ENCODE results near the gene CEND1. TPM values are rescaled to one million over a fixed set of nuclear protein-coding genes. Genes with fewer than 3 reads are reported as not detected.

The CEND1 gene
- total RNA-seq, 1 experiment from 2014 or later: 19.8 TPM

DNA sequence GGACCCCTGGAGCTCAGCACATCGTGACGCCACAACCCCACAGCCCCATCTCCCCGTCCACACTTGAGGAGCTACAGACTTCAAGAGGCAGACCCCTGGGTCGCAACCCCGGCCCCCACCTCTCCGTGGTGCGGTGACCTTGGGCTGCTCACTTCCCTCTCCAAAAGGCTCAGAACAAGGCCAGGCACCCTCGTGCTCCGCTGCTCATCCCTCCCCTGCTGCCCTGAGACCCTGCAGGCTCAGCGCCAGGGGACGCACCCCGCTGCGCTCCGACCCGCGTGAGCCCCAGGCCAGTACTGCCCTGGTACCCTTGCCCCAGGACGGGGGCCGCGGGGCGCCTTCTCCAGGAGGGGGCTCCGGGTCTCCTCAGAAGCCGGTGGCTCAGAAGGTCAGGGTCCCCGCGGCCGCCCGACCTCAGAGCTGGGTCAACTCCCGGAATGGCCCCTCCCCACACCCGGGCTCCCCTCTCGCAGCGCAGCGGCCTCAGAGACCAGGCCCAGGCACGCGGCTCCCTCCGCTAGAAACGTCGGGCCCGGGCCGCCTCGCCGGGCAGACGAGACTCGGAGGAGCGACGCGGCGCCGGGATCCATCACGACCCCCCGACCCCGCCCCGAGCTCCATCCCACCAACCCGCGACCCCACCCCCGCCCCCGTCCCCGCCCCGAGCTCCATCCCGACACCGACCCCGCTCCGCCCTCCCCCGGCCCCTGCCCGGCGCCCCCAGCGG, 13.2 kb downstream of the CEND1 start:
- H3K9me3 ChIP-seq (ENCODE audit: low read length): no peaks in the 10 kb centered on the region
- H3K36me3 ChIP-seq (ENCODE audit: insufficient read depth, low read length): peaks cover 10% of the 10 kb centered on the region; the same call in 1 of the 2 replicates
- H3K4me1 ChIP-seq (ENCODE audit: low read length): peaks cover 35% of the 10 kb centered on the region
- H3K4me3 ChIP-seq (ENCODE audit: low read length): peak overlapping the region; percentile 94
- H3K4me2 ChIP-seq (ENCODE audit: low read depth, low read length, poor library complexity, severe bottlenecking): peak overlapping the region; percentile 97
- H3K79me2 ChIP-seq (ENCODE audit: low read length): peaks cover 67% of the 10 kb centered on the region
- no peak overlapping the region for H2AFZ ChIP-seq (ENCODE audit: low read length)
- peaks cover 42% of the 10 kb centered on the region for H4K20me1 ChIP-seq (ENCODE audit: insufficient read depth, low read depth, low read length)
- H3K9ac ChIP-seq (ENCODE audit: low read length): peak overlapping the region; percentile 96
- H3K9me2 ChIP-seq (replicated peaks; ENCODE audit: insufficient read depth, low read length): no peaks in the 10 kb centered on the region
- no peaks in the 10 kb centered on the region for H3K27me3 ChIP-seq (ENCODE audit: low read length)
- H3K27ac ChIP-seq (ENCODE audit: low read length): peak overlapping the region; percentile 86
- DNase-seq: peak; percentile 81

DNA sequence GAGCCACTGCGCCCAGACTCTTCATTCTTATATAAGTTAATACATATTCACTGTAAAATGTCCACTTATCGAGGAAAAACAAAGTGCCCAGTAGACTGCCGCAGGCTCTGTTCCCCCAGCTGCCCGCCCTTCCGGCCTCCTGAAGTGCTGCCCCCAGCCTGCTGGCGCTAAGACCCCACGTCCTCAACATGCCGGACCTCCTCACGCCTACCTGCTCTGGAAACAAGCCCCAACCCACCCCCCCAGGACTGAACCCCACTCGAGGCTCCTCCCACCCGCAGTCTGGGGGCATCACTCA, 13.7 kb downstream of the CEND1 start:
- no peaks in the 10 kb centered on the region for H3K27me3 ChIP-seq (ENCODE audit: low read length)
- peaks cover 10% of the 10 kb centered on the region; the same call in 1 of the 2 replicates for H3K36me3 ChIP-seq (ENCODE audit: insufficient read depth, low read length)
- H3K4me1 ChIP-seq (ENCODE audit: low read length): peaks cover 35% of the 10 kb centered on the region
- peak overlapping the region; percentile 96 for H3K9ac ChIP-seq (ENCODE audit: low read length)
- peak overlapping the region; percentile 70 for H3K27ac ChIP-seq (ENCODE audit: low read length)
- H4K20me1 ChIP-seq (ENCODE audit: insufficient read depth, low read depth, low read length): peaks cover 46% of the 10 kb centered on the region
- no peaks in the 10 kb centered on the region for H3K9me3 ChIP-seq (ENCODE audit: low read length)
- H3K9me2 ChIP-seq (replicated peaks; ENCODE audit: insufficient read depth, low read length): no peaks in the 10 kb centered on the region
- H3K4me3 ChIP-seq (ENCODE audit: low read length): peak overlapping the region; percentile 94
- DNase-seq: no peak
- peaks cover 67% of the 10 kb centered on the region for H3K79me2 ChIP-seq (ENCODE audit: low read length)
- H2AFZ ChIP-seq (ENCODE audit: low read length): no peak overlapping the region
- peak overlapping the region; percentile 96 for H3K4me2 ChIP-seq (ENCODE audit: low read depth, low read length, poor library complexity, severe bottlenecking)

DNA sequence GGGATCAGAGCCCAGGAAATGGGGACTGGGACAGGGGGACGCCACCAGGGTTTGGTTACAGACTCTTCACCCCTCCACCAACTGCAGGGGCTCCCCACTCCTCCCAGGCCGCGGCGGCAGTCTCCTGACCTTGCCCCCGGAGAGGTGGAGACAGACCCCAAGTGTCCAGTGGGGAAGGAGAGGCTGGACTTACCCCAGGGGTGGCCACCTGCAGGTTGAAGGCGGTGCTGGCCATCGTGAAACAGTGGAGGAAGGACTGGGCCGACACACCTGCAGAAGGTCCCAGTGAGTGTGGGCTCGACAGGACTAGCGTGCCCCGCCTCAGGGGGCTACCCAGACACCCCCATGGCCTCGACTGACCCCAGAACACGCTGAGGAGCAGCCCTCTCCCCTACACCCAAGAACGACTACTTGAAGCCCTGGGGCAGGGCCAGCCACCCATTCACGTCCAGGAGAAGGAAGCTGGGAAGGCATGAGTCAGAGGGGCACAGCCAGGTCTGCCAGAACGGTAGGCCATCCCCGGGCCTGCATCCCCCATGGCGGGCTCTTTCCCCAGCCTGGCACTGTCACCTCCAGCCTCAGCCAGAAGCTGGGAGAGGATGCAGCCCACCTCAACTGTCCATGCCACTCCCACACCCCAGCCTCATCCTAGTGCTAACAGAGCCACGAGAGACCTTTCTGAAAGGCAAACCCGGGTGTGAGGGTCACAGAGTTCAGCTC, 14.9 kb downstream of the CEND1 start:
- Histone ChIP-seq H3K9ac (ENCODE audit: low read length) (peak overlapping the region; percentile 96; the same call in 1 of the 2 replicates), H3K4me2 (ENCODE audit: low read depth, low read length, poor library complexity, severe bottlenecking) (peak overlapping the region; percentile 96), H3K4me3 (ENCODE audit: low read length) (no peak overlapping the region), H3K36me3 (ENCODE audit: insufficient read depth, low read length) (peaks cover 17% of the 10 kb centered on the region), H3K27me3 (ENCODE audit: low read length) (no peaks in the 10 kb centered on the region), H3K27ac (ENCODE audit: low read length) (no peak overlapping the region), H3K9me3 (ENCODE audit: low read length) (no peaks in the 10 kb centered on the region), H3K4me1 (ENCODE audit: low read length) (peaks cover 30% of the 10 kb centered on the region), H4K20me1 (ENCODE audit: insufficient read depth, low read depth, low read length) (peaks cover 51% of the 10 kb centered on the region), H2AFZ (ENCODE audit: low read length) (no peak overlapping the region), H3K9me2 (replicated peaks; ENCODE audit: insufficient read depth, low read length) (no peaks in the 10 kb centered on the region), H3K79me2 (ENCODE audit: low read length) (peaks cover 64% of the 10 kb centered on the region)
- DNase-seq: no peak

DNA sequence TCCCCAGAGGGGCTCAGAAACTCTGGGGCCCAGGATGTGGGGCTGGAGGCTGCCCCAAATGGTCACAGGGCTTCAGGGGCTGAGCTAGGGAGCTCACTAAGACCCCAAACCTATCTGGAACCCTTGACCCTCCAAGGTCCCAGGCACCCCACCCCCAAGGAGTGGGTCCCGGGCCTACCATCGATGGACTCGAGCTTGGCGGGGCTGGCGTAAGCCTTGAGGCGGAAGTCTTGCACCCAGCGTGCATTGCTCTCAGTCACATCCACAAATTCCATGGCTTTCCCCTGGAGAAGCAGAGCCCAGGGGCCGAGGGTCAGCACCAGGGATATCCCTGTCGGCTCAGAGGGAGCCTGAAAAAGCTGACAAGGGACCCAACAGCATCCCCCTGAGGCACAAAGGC, 16.1 kb downstream of the CEND1 start:
- peaks cover 20% of the 10 kb centered on the region for H3K4me1 ChIP-seq (ENCODE audit: low read length)
- peaks cover 14% of the 10 kb centered on the region for H3K36me3 ChIP-seq (ENCODE audit: insufficient read depth, low read length)
- H3K4me3 ChIP-seq (ENCODE audit: low read length): no peak overlapping the region
- no peak overlapping the region for H3K4me2 ChIP-seq (ENCODE audit: low read depth, low read length, poor library complexity, severe bottlenecking)
- no peak overlapping the region for H3K27ac ChIP-seq (ENCODE audit: low read length)
- H3K79me2 ChIP-seq (ENCODE audit: low read length): peaks cover 55% of the 10 kb centered on the region
- no peaks in the 10 kb centered on the region for H3K9me2 ChIP-seq (replicated peaks; ENCODE audit: insufficient read depth, low read length)
- peaks cover 44% of the 10 kb centered on the region for H4K20me1 ChIP-seq (ENCODE audit: insufficient read depth, low read depth, low read length)
- H3K9ac ChIP-seq (ENCODE audit: low read length): no peak overlapping the region
- no peak overlapping the region for H2AFZ ChIP-seq (ENCODE audit: low read length)
- no peaks in the 10 kb centered on the region for H3K9me3 ChIP-seq (ENCODE audit: low read length)
- no peaks in the 10 kb centered on the region for H3K27me3 ChIP-seq (ENCODE audit: low read length)
- no peak for DNase-seq

DNA sequence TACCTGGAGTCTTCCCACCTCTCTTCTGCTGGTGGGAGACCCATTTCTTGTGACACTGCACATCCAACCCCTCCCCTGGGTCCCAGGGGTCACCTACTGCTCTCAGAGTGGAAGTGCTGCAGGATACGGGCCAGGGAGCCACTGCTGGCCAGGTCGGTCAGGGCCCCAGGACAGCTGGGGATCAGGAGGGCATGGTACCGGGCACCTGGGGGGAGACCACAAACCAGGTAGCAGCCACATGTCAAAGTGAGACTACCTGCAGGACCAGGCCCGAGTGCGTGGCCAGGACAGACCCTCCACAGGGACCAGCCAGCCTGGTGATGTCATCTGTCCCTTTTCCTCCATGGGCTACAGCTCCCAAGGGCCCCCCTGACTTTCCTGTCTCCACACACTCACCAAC, 16.5 kb downstream of the CEND1 start:
- no peaks in the 10 kb centered on the region for H3K9me3 ChIP-seq (ENCODE audit: low read length)
- no peak overlapping the region for H3K4me2 ChIP-seq (ENCODE audit: low read depth, low read length, poor library complexity, severe bottlenecking)
- H3K27ac ChIP-seq (ENCODE audit: low read length): no peak overlapping the region
- H3K9me2 ChIP-seq (replicated peaks; ENCODE audit: insufficient read depth, low read length): no peaks in the 10 kb centered on the region
- no peak for DNase-seq
- H3K9ac ChIP-seq (ENCODE audit: low read length): no peak overlapping the region
- H3K4me1 ChIP-seq (ENCODE audit: low read length): peaks cover 16% of the 10 kb centered on the region
- peaks cover 51% of the 10 kb centered on the region for H3K79me2 ChIP-seq (ENCODE audit: low read length)
- no peaks in the 10 kb centered on the region for H3K27me3 ChIP-seq (ENCODE audit: low read length)
- peaks cover 43% of the 10 kb centered on the region for H4K20me1 ChIP-seq (ENCODE audit: insufficient read depth, low read depth, low read length)
- H3K36me3 ChIP-seq (ENCODE audit: insufficient read depth, low read length): peaks cover 14% of the 10 kb centered on the region
- H3K4me3 ChIP-seq (ENCODE audit: low read length): no peak overlapping the region
- no peak overlapping the region for H2AFZ ChIP-seq (ENCODE audit: low read length)

DNA sequence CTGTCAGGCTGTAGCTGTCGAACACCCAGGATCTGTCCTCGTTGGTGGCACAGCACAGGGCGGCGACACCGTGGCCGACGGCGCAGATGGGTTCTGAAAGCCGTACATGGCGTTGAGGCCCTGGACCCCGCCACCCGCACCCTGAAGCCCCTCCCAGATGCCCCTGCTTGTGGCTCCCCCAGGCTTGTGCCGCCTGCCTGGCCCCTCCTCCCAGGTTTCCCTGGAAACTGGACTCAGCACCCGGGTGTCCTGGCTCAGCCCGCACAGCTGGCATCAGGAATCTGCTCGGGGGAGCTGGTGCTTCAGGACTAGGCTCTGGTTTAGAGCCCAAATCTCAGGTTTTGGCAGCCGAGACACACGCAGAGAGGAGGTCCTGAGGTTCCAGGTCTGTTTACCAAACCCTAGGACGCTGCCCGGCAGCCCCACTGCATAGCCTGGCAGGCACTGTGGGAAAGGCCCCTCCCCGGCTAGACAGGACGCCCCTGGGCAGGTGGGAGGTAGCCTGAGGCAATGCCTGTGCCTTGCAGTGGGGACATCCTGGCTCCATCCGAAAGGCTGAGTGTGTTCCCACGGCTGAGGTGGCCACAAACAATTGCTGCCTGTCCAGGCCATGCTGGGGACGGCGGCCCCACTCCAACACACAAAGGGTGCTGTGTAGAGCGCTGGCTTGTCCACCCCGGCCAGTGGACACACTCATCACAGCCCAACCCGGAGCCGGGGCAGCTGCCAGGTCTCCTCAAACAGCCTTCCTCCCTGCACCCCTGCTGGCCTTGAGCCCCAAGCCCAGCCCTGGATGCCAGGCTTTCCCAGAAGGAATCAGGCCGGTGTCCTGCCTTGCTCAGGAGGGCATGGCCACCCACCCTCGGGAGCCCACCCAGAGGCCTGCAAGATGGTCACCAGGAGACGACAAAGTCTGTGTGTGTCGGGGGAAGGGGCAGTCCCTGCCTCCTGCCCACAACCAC, 17.2 kb downstream of the CEND1 start:
- Histone ChIP-seq H3K36me3 (ENCODE audit: insufficient read depth, low read length) (peaks cover 14% of the 10 kb centered on the region), H3K4me1 (ENCODE audit: low read length) (peaks cover 11% of the 10 kb centered on the region), H3K27me3 (ENCODE audit: low read length) (no peaks in the 10 kb centered on the region), H2AFZ (ENCODE audit: low read length) (no peak overlapping the region), H3K4me3 (ENCODE audit: low read length) (no peak overlapping the region), H4K20me1 (ENCODE audit: insufficient read depth, low read depth, low read length) (peaks cover 43% of the 10 kb centered on the region), H3K9ac (ENCODE audit: low read length) (no peak overlapping the region), H3K27ac (ENCODE audit: low read length) (no peak overlapping the region), H3K9me3 (ENCODE audit: low read length) (no peaks in the 10 kb centered on the region), H3K79me2 (ENCODE audit: low read length) (peaks cover 44% of the 10 kb centered on the region), H3K9me2 (replicated peaks; ENCODE audit: insufficient read depth, low read length) (no peaks in the 10 kb centered on the region), H3K4me2 (ENCODE audit: low read depth, low read length, poor library complexity, severe bottlenecking) (no peak overlapping the region)
- DNase-seq: no peak

DNA sequence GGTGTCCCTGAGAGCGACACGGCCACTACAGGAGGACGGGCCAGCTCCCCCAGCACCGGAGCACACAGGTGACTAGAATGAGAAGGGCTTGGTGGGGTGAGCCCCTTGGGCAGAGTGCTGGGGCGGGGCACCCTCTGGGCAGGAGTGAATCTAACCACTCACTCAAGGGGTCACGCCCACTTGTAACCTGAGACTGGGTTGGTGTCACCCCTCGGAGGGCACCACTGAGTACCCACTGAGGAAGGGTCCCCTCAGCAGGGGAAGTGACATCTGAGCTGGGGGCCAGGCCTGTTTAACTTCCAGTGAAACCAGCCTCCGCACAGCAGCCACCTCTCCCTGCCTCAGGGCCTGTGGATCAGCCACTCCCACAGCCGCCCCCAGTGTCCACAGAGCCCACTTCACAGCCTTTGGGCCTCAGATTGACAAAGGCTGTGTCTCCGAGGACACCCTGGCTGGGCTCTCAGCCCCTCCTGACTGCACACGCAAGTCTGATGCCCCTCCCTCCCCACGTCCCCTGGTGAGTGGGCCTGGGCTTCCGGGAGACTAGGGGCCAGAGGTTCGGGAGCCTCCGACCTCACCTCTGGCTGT, 18.2 kb downstream of the CEND1 start:
- H3K4me3 ChIP-seq (ENCODE audit: low read length): no peak overlapping the region
- H4K20me1 ChIP-seq (ENCODE audit: insufficient read depth, low read depth, low read length): peaks cover 42% of the 10 kb centered on the region

More for the DNA sequence above, 18.2 kb downstream of the CEND1 start:
- Histone ChIP-seq H3K27me3 (ENCODE audit: low read length) (no peaks in the 10 kb centered on the region), H3K79me2 (ENCODE audit: low read length) (peaks cover 40% of the 10 kb centered on the region), H3K27ac (ENCODE audit: low read length) (no peak overlapping the region), H3K9ac (ENCODE audit: low read length) (no peak overlapping the region), H3K4me2 (ENCODE audit: low read depth, low read length, poor library complexity, severe bottlenecking) (no peak overlapping the region), H3K36me3 (ENCODE audit: insufficient read depth, low read length) (peaks cover 19% of the 10 kb centered on the region), H3K4me1 (ENCODE audit: low read length) (peaks cover 11% of the 10 kb centered on the region), H3K9me3 (ENCODE audit: low read length) (no peaks in the 10 kb centered on the region), H3K9me2 (replicated peaks; ENCODE audit: insufficient read depth, low read length) (no peaks in the 10 kb centered on the region), H2AFZ (ENCODE audit: low read length) (no peak overlapping the region)
- DNase-seq: no peak
